ENCODE data around the gene ZNF438.
A peak's percentile ranks its signal among the peaks of the same experiment; 100 is the strongest.

ZNF438 gene

GRCh38 chr10:30842185-30842584, 189.5 kb downstream of the ZNF438 start:
- DNase-seq, result no peak

GRCh38 chr10:30840395-30841050, 191.1 kb downstream of the ZNF438 start:
- DNase-seq, result no peak

GRCh38 chr10:30839652-30840051, 192.0 kb downstream of the ZNF438 start:
- no peak for DNase-seq

- DNase-seq, result peak; percentile 57
Observed at GRCh38 chr10:30836406-30836805, 195.3 kb downstream of the ZNF438 start.

GRCh38 chr10:30835146-30835545, 196.5 kb downstream of the ZNF438 start:
- no peak for DNase-seq

- DNase-seq, result no peak
Observed at GRCh38 chr10:30834651-30835050, 197.0 kb downstream of the ZNF438 start.

- no peak for DNase-seq
Observed at GRCh38 chr10:30834153-30834552, 197.5 kb downstream of the ZNF438 start.

GRCh38 chr10:30833628-30833970, 198.1 kb downstream of the ZNF438 start:
- DNase-seq, result no peak

- DNase-seq, result no peak
Observed at GRCh38 chr10:30832749-30833627, 198.7 kb downstream of the ZNF438 start.

GRCh38 chr10:30832001-30832748, 199.5 kb downstream of the ZNF438 start:
- no peak for DNase-seq

GRCh38 chr10:30831426-30831825, 200.2 kb downstream of the ZNF438 start:
- no peak for DNase-seq

GRCh38 chr10:30830315-30831230, 201.1 kb downstream of the ZNF438 start:
- no peak for DNase-seq

GRCh38 chr10:30829901-30830300, 201.8 kb downstream of the ZNF438 start:
- DNase-seq, result peak; percentile 47

GRCh38 chr10:30828680-30829079, 203.0 kb downstream of the ZNF438 start:
- DNase-seq, result no peak

GRCh38 chr10:30828164-30828563, 203.5 kb downstream of the ZNF438 start:
- DNase-seq, result no peak

- DNase-seq, result no peak
Observed at GRCh38 chr10:30827531-30828120, 204.0 kb downstream of the ZNF438 start.

- no peak for DNase-seq
Observed at GRCh38 chr10:30826679-30827078, 205.0 kb downstream of the ZNF438 start.

GRCh38 chr10:30825495-30825894, 206.2 kb downstream of the ZNF438 start:
- no peak for DNase-seq

GRCh38 chr10:30825022-30825421, 206.6 kb downstream of the ZNF438 start:
- no peak for DNase-seq

- no peak for DNase-seq
Observed at GRCh38 chr10:30823651-30824050, 208.0 kb downstream of the ZNF438 start.

GRCh38 chr10:30822693-30823465, 208.8 kb downstream of the ZNF438 start:
- DNase-seq, result no peak

Data from fibroblast of skin of back (primary cell).